HCT116 (cell line): ENCODE results near the gene PRPS1L1. TPM values are rescaled to one million over a fixed set of nuclear protein-coding genes. Genes with fewer than 3 reads are reported as not detected.

Experiments
- ATAC-seq: fragments of 200-7000 bp; cut with Tn5 transposase; 2 replicates; pipeline ENCODE4 v1.9.1; 2020; ENCODE audit warnings: mild to moderate bottlenecking, moderate library complexity
- BruUV-seq: library from RNA; stranded (reverse); fragments of 400-500 nt; replicated peaks from 2 replicates; lab custom pipeline; 2021; lab: Mats Ljungman, UMichigan
- CTCF ChIA-PET: fragments of 300-600 bp; sonication (Branson Sonifier 250); formaldehyde crosslinking; loops from one replicate; lab custom pipeline; 2021; ENCODE audit warnings: antibody characterized with exemption; lab: Charles Lee
- POLR2A ChIA-PET: fragments of 300-600, 350-600 bp; sonication (Branson Sonifier 250); formaldehyde crosslinking; loops from one replicate; lab custom pipeline; 2021; ENCODE audit warnings: antibody characterized with exemption; lab: Charles Lee
- RAD21 ChIA-PET, 2 experiments: fragments of 300-600 bp; sonication (Branson Sonifier 250); formaldehyde crosslinking; loops; one replicate each; lab custom pipeline; 2023; ENCODE audit warnings: low total read pairs in 2 of 2; ENCODE audit not compliant: uncharacterized antibody in 2 of 2, unreplicated experiment in 2 of 2, low non-redundant PET in 1 of 2; lab: Charles Lee
- DNase-seq: peaks from one replicate; pipeline ENCODE4 v3.0.0-alpha.2; 2010; ENCODE audit warnings: low read depth, low spot score
- H2AFZ ChIP-seq: fragments of 200-600 bp; shearing (Covaris generic), sonication (generic); 2 replicates; pipeline ENCODE4 v1.6.1; 2017; ENCODE audit warnings: low read depth, mixed run types, mixed read lengths, antibody characterized with exemption, low read length; ENCODE audit not compliant: poor library complexity, severe bottlenecking
- H3K27ac ChIP-seq: 2 replicates; pipeline ENCODE4 v1.5.1; 2012; ENCODE audit warnings: low read depth, low read length
- H3K27me3 ChIP-seq: fragments of 200-600 bp; sonication (generic); 2 replicates; pipeline ENCODE4 v1.6.1; 2016; ENCODE audit warnings: mixed run types, low read length, mixed read lengths; ENCODE audit not compliant: insufficient read depth
- H3K36me3 ChIP-seq, 2 experiments: fragments of 200-500 bp in 1 of 2; fragments of 200-600 bp in 1 of 2; sonication (Bioruptor generic) in 1 of 2; sonication (generic) in 1 of 2; 2 replicates each; pipeline versions ENCODE4 v1.5.1 to v1.6.1; 2014 to 2016; ENCODE audit warnings: low read length in 2 of 2, inconsistent platforms in 1 of 2, mixed read lengths in 1 of 2, mixed run types in 1 of 2; ENCODE audit not compliant: insufficient read depth in 2 of 2, control insufficient read depth in 1 of 2
- H3K4me1 ChIP-seq, 2 experiments: fragments of 200-600 bp in 1 of 2; sonication (generic) in 1 of 2; 2 replicates each; pipeline versions ENCODE4 v1.5.1 to v1.6.1; 2012 to 2017; ENCODE audit warnings: low read length in 2 of 2, inconsistent platforms in 1 of 2, mild to moderate bottlenecking in 1 of 2, mixed read lengths in 1 of 2, mixed run types in 1 of 2, moderate library complexity in 1 of 2; ENCODE audit not compliant: insufficient read depth in 2 of 2, control insufficient read depth in 1 of 2
- H3K4me2 ChIP-seq: fragments of 200-600 bp; sonication (generic); 2 replicates; pipeline ENCODE4 v1.6.1; 2017; ENCODE audit warnings: mixed run types, low read length, mixed read lengths
- H3K4me3 ChIP-seq, 2 experiments: fragments of 200-600 bp in 1 of 2; sonication (generic) in 1 of 2; replicated peaks in 1 of 2; 2 replicates each; pipeline ENCODE4 v1.5.1; 2011 to 2016; ENCODE audit warnings: low read length in 2 of 2, control low read depth in 1 of 2, low read depth in 1 of 2, mild to moderate bottlenecking in 1 of 2, mixed read lengths in 1 of 2, mixed run types in 1 of 2
- H3K79me2 ChIP-seq: fragments of 200-600 bp; sonication (generic); 2 replicates; pipeline ENCODE4 v1.6.1; 2017; ENCODE audit warnings: mild to moderate bottlenecking, mixed run types, low read length, moderate library complexity, mixed read lengths; ENCODE audit not compliant: insufficient read depth
- H3K9ac ChIP-seq: fragments of 200-600 bp; sonication (generic); 2 replicates; pipeline ENCODE4 v1.6.1; 2016; ENCODE audit warnings: low read length, mixed read lengths
- H3K9me2 ChIP-seq: fragments of 200-600 bp; sonication (generic), shearing (Covaris generic); 2 replicates; pipeline ENCODE4 v1.6.1; 2017; ENCODE audit warnings: mixed run types, mild to moderate bottlenecking, moderate library complexity; ENCODE audit not compliant: insufficient read depth
- H3K9me3 ChIP-seq, 2 experiments: fragments of 200-500 bp in 1 of 2; fragments of 200-600 bp in 1 of 2; sonication (Bioruptor generic) in 1 of 2; sonication (generic) in 1 of 2; 2 replicates each; pipeline ENCODE4 v1.6.1; 2014 to 2017; ENCODE audit warnings: low read length in 2 of 2, mixed read lengths in 2 of 2, inconsistent platforms in 1 of 2, low read depth in 1 of 2, mild to moderate bottlenecking in 1 of 2, mixed run types in 1 of 2, moderate library complexity in 1 of 2; ENCODE audit not compliant: control insufficient read depth in 1 of 2, insufficient read depth in 1 of 2
- H4K20me1 ChIP-seq: fragments of 200-600 bp; sonication (generic), shearing (Covaris generic); 2 replicates; pipeline ENCODE4 v1.6.1; 2017; ENCODE audit warnings: mixed run types, mild to moderate bottlenecking, moderate library complexity; ENCODE audit not compliant: insufficient read depth
- CEBPB ChIP-seq: IDR thresholded peaks from 2 replicates; pipeline ENCODE4 v1.6.1; 2012; ENCODE audit warnings: low read depth
- FOSL1 ChIP-seq: IDR thresholded peaks from 2 replicates; pipeline ENCODE4 v1.6.1; 2012; ENCODE audit warnings: low read depth
- JUND ChIP-seq: IDR thresholded peaks from 2 replicates; pipeline ENCODE4 v1.6.1; 2012
- POLR2AphosphoS5 ChIP-seq: IDR thresholded peaks from 2 replicates; pipeline ENCODE4 v1.6.1; 2011; ENCODE audit warnings: mild to moderate bottlenecking, low read depth, low read length, moderate library complexity
- SIN3A ChIP-seq: IDR thresholded peaks from 2 replicates; pipeline ENCODE4 v1.6.1; 2012; ENCODE audit warnings: low read depth
- SP1 ChIP-seq: IDR thresholded peaks from 2 replicates; pipeline ENCODE4 v1.6.1; 2012; ENCODE audit warnings: low read depth
- SRF ChIP-seq: IDR thresholded peaks from 2 replicates; pipeline ENCODE4 v1.6.1; 2012; ENCODE audit warnings: low read depth
- ZNF274 ChIP-seq: fragments of 200-500 bp; sonication (Bioruptor generic); IDR thresholded peaks from 2 replicates; pipeline ENCODE4 v1.6.1; 2014; ENCODE audit warnings: mild to moderate bottlenecking, low read depth, low read length, inconsistent platforms
- intact Hi-C: fragments of 100-400 bp; cut with micrococcal nuclease; formaldehyde crosslinking; loops from 2 replicates; pipeline ENCODE4 v1.10.0; 2022
- total RNA-seq: library from RNA; stranded (reverse); gene quantifications from one replicate; pipeline ENCODE4 v1.2.1, GENCODE V29; 2021; ENCODE audit not compliant: unreplicated experiment
- TF ChIP-seq, protein P1 (sequence below), 3 experiments: fragments of 200-600 bp in 1 of 3; sonication (generic) in 1 of 3; IDR thresholded peaks in 2 of 3; conservative IDR thresholded peaks in 1 of 3; 2 replicates each; pipeline ENCODE4 v1.5.1; 2012 to 2017; ENCODE audit warnings: low read depth in 2 of 3, low read length in 2 of 3, antibody characterized with exemption in 1 of 3, borderline replicate concordance in 1 of 3, control low read depth in 1 of 3, mild to moderate bottlenecking in 1 of 3, mixed read lengths in 1 of 3, mixed run types in 1 of 3, moderate library complexity in 1 of 3; ENCODE audit not compliant: insufficient read depth in 1 of 3
- TF ChIP-seq, protein P2 (sequence below): IDR thresholded peaks from 2 replicates; pipeline ENCODE4 v1.6.1; 2011; ENCODE audit warnings: mild to moderate bottlenecking, low read length, moderate library complexity; ENCODE audit not compliant: insufficient replicate concordance; ENCODE audit errors: extremely low read depth

Gene PRPS1L1
- total RNA-seq, 1 experiment from 2014 or later, result not detected

DNA sequence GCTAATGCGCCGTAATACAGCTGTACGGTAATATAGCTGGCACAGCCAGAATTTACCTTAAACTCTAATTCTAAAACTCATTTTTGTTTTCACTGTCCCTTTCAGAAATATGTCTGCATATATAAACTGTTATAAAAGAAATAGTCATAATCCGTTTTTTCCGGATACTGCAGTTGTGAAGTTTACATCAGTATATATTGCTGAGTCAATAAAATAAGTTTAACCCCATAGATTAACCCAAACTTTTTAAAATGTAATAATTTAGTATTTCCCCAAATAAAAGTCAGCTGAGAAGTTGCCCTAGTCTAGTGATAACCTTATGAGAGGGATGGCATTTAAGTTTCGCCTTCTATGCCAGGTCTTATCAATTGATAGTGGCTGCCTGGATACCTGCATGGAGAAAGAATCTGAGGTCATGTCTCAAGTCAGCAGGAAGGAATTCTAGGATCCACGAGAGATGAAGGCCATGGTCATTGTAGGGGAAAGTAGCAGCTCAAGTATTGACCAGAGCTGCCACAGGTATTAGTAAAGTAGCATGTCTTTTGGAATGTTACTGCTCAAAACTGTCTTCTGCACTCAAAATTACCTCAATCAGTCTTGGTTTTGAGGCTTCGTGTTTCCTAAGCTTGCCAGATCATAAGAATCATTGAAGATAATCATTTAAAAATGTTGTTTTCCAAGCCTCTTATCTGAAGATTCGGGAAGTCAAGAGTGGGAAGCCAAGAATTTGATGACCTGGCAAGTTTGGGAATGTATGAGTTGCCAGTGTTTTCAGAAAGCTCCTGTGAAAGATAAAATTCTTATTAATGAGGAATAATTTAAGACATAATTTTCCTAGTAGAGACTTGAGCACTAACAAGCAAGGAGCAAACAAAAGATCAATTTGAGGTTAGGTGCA, 10.8 kb downstream of the PRPS1L1 start:
- H3K27ac ChIP-seq, result no peak overlapping the region
- no peak overlapping the region for H3K4me3 ChIP-seq
- H3K27me3 ChIP-seq, result no peaks in the 10 kb centered on the region
- TF ChIP-seq SRF, result no peak
- no peak for TF ChIP-seq FOSL1
- TF ChIP-seq JUND, result no peak
- TF ChIP-seq SP1, result no peak
- no peak for TF ChIP-seq SIN3A
- TF ChIP-seq, protein P1, sequence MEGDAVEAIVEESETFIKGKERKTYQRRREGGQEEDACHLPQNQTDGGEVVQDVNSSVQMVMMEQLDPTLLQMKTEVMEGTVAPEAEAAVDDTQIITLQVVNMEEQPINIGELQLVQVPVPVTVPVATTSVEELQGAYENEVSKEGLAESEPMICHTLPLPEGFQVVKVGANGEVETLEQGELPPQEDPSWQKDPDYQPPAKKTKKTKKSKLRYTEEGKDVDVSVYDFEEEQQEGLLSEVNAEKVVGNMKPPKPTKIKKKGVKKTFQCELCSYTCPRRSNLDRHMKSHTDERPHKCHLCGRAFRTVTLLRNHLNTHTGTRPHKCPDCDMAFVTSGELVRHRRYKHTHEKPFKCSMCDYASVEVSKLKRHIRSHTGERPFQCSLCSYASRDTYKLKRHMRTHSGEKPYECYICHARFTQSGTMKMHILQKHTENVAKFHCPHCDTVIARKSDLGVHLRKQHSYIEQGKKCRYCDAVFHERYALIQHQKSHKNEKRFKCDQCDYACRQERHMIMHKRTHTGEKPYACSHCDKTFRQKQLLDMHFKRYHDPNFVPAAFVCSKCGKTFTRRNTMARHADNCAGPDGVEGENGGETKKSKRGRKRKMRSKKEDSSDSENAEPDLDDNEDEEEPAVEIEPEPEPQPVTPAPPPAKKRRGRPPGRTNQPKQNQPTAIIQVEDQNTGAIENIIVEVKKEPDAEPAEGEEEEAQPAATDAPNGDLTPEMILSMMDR (IDR thresholded peaks at IDR 0.05 in 2 of 3, conservative IDR thresholded peaks at IDR 0.05 in 1 of 3; ENCODE audit: borderline replicate concordance in 1 of 3, insufficient read depth in 1 of 3, low read depth in 2 of 3, low read length in 2 of 3), result no peak
- TF ChIP-seq, protein P2, sequence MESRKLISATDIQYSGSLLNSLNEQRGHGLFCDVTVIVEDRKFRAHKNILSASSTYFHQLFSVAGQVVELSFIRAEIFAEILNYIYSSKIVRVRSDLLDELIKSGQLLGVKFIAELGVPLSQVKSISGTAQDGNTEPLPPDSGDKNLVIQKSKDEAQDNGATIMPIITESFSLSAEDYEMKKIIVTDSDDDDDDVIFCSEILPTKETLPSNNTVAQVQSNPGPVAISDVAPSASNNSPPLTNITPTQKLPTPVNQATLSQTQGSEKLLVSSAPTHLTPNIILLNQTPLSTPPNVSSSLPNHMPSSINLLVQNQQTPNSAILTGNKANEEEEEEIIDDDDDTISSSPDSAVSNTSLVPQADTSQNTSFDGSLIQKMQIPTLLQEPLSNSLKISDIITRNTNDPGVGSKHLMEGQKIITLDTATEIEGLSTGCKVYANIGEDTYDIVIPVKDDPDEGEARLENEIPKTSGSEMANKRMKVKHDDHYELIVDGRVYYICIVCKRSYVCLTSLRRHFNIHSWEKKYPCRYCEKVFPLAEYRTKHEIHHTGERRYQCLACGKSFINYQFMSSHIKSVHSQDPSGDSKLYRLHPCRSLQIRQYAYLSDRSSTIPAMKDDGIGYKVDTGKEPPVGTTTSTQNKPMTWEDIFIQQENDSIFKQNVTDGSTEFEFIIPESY, result no peak
- no peak for TF ChIP-seq POLR2AphosphoS5
- TF ChIP-seq CEBPB, result no peak
- TF ChIP-seq ZNF274, result no peak
- DNase-seq (no peak), ATAC-seq (no peak)
- H3K9me3 ChIP-seq, result no peaks in the 10 kb centered on the region
- no peaks in the 10 kb centered on the region for H3K36me3 ChIP-seq
- intact Hi-C loops, result no loop called here
- ChIA-PET POLR2A (no interaction called here), RAD21 (no interaction called here), CTCF (no interaction called here)
- no peak overlapping the region for H3K9ac ChIP-seq
- H4K20me1 ChIP-seq, result no peaks in the 10 kb centered on the region
- H3K4me2 ChIP-seq, result no peak overlapping the region
- peaks cover 5 to 16% of the 10 kb centered on the region in 2 experiments for H3K4me1 ChIP-seq
- no peaks in the 10 kb centered on the region for H3K9me2 ChIP-seq
- BruUV-seq, result no TSS peak
- no peak overlapping the region for H2AFZ ChIP-seq
- H3K79me2 ChIP-seq, result no peaks in the 10 kb centered on the region
